ENCODE results near the gene CRACDL. TPM values are rescaled to one million over a fixed set of nuclear protein-coding genes. Genes with fewer than 3 reads are reported as not detected.
"Not testable (repeated sequence)": the region's sequence is repeated elsewhere in the genome, so short reads cannot be mapped to it uniquely, and the experiment has no call there.

The CRACDL gene
- total RNA-seq, 2 donors from 2014 or later: 4.1 to 20.8 TPM

GRCh38 chr2:98882368-98882767 lies 53.7 kb downstream of the CRACDL start:
- no peaks in the 10 kb centered on the region for H3K4me1 ChIP-seq (replicated peaks)
- H3K4me3 ChIP-seq: no peak overlapping the region
- 77% methylated on average over 3 of the region's 3 CpGs for WGBS
- H3K27ac ChIP-seq: no peak overlapping the region
- H3K27me3 ChIP-seq (replicated peaks; ENCODE audit: insufficient read depth): no peaks in the 10 kb centered on the region
- H3K36me3 ChIP-seq: no peaks in the 10 kb centered on the region
- no peaks in the 10 kb centered on the region for H3K9me3 ChIP-seq
- no peak for TF ChIP-seq POLR2A (IDR thresholded peaks at IDR 0.05)
- TF ChIP-seq CTCF (IDR thresholded peaks at IDR 0.05): no peak
- TF ChIP-seq POLR2AphosphoS5 (IDR thresholded peaks at IDR 0.05): no peak
- no peak for DNase-seq (ENCODE audit: low spot score)
- intact Hi-C loops (cut with DNase I): no loop called here

DNA sequence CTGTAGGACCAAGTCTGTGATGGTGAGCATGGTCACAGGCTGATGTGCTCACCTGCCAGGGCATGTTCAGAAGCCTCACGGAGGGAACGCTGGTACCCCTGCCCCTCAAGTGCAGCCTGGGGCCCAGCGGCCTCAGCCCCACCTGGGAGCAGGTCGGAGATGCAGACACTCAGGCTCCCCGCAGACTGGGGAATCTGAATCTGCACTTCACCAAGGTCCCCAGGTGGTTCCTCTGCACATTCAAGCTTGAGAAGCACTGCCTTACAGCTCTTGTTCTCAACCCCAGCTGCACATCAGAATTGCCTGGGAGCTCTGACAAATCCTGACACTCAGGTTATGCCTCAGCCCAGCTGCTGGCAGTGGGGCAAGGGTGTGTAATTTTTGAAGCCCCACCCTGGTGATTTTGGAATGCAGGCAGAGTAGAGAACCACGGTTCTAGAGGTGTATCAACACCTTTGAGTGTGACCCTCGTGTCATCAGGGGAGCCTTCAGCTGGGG lies 54.8 kb downstream of the CRACDL start:
- H3K27ac ChIP-seq: no peak overlapping the region
- 53% methylated on average over 7 of the region's 7 CpGs for WGBS
- no peak for DNase-seq (ENCODE audit: low spot score)
- no peaks in the 10 kb centered on the region for H3K4me1 ChIP-seq (replicated peaks)
- no peaks in the 10 kb centered on the region for H3K27me3 ChIP-seq (replicated peaks; ENCODE audit: insufficient read depth)
- intact Hi-C loops (cut with DNase I): no loop called here
- H3K4me3 ChIP-seq: no peak overlapping the region
- H3K36me3 ChIP-seq: no peaks in the 10 kb centered on the region
- TF ChIP-seq CTCF (IDR thresholded peaks at IDR 0.05) (no peak), POLR2AphosphoS5 (IDR thresholded peaks at IDR 0.05) (no peak), POLR2A (IDR thresholded peaks at IDR 0.05) (no peak)
- no peaks in the 10 kb centered on the region for H3K9me3 ChIP-seq

GRCh38 chr2:98880266-98881152 lies 55.5 kb downstream of the CRACDL start:
- Histone ChIP-seq H3K4me3 (no peak overlapping the region), H3K27ac (no peak overlapping the region), H3K36me3 (no peaks in the 10 kb centered on the region), H3K9me3 (no peaks in the 10 kb centered on the region), H3K4me1 (replicated peaks) (no peaks in the 10 kb centered on the region), H3K27me3 (replicated peaks; ENCODE audit: insufficient read depth) (no peaks in the 10 kb centered on the region)
- DNase-seq (ENCODE audit: low spot score): no peak
- intact Hi-C loops (cut with DNase I): no loop called here
- TF ChIP-seq POLR2AphosphoS5 (IDR thresholded peaks at IDR 0.05) (no peak), CTCF (IDR thresholded peaks at IDR 0.05) (no peak), POLR2A (IDR thresholded peaks at IDR 0.05) (no peak)
- WGBS: 85% methylated on average over 20 of the region's 20 CpGs

DNA sequence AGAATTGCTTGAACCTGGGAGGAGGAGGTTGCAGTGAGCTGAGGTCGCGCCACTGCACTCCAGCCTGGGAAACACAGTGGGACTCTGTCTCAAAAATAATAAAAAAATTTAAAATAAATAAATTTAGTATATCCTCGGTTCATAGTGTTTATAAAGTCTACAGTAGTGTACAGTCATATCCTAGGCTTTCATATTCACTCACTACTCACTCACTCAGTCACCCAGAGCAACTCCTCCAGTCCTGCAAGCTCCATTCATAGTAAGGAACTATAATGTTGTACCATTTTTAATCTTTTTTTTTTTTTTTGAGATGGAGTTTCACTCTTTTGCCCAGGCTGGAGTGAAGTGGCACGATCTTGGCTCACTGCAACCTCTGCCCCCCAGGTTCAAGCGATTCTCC lies 58.4 kb downstream of the CRACDL start:
- H3K4me1 ChIP-seq (replicated peaks); H3K27ac ChIP-seq; H3K36me3 ChIP-seq; H3K9me3 ChIP-seq; H3K27me3 ChIP-seq (replicated peaks; ENCODE audit: insufficient read depth); intact Hi-C loops (cut with DNase I); DNase-seq (ENCODE audit: low spot score); H3K4me3 ChIP-seq: not testable (repeated sequence)
- WGBS: 94% methylated on average over 5 of the region's 5 CpGs

DNA sequence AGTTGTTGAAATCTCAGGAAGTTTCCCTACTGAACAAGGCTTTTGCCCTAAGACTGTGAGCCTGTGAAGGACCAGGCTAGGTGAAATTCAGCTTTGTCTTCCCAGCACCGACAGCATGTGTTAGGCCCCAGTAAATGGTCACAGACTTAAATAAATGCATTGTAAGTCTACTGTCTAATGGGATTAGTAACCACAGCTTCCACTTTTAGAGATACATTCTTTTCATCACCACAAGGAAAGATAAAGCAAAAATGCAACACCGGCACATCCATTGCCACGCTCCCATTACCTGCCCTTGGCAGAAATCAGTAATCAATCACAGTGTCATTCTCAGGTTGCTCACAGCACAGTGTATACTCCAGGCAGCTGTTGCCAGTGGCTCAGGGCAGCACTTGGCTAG lies 59.3 kb downstream of the CRACDL start:
- H3K4me3 ChIP-seq: no peak overlapping the region
- WGBS: 87% methylated on average over 3 of the region's 3 CpGs
- DNase-seq (ENCODE audit: low spot score): no peak
- intact Hi-C loops (cut with DNase I): no loop called here
- no peaks in the 10 kb centered on the region for H3K36me3 ChIP-seq
- no peaks in the 10 kb centered on the region for H3K9me3 ChIP-seq
- H3K4me1 ChIP-seq (replicated peaks): no peaks in the 10 kb centered on the region
- H3K27me3 ChIP-seq (replicated peaks; ENCODE audit: insufficient read depth): no peaks in the 10 kb centered on the region
- H3K27ac ChIP-seq: no peak overlapping the region
- TF ChIP-seq POLR2AphosphoS5 (IDR thresholded peaks at IDR 0.05) (no peak), POLR2A (IDR thresholded peaks at IDR 0.05) (no peak), CTCF (IDR thresholded peaks at IDR 0.05) (no peak)

Data from prostate gland (tissue), 2 donors.